ENCODE results near the gene PADI2. TPM values are rescaled to one million over a fixed set of nuclear protein-coding genes. Genes with fewer than 3 reads are reported as not detected.
A peak's percentile ranks its signal among the peaks of the same experiment; 100 is the strongest.

PADI2 gene
- total and polyA plus RNA-seq, 2 experiments from 2014 or later, result 1.7 to 4.3 TPM

- Mint-ChIP-seq H3K9me3 (no peaks in the 10 kb centered on the region), H3K27me3 (ENCODE audit: insufficient read depth, low read depth, poor library complexity) (peaks cover 9% of the 10 kb centered on the region), H3K36me3 (ENCODE audit: low read depth) (no peaks in the 10 kb centered on the region), H3K4me1 (peaks cover 6% of the 10 kb centered on the region), H3K4me3 (no peak overlapping the region), H3K27ac (no peak overlapping the region)
- H3F3A ChIP-seq (replicated peaks; ENCODE audit: low read depth), result no peaks in the 10 kb centered on the region
- H3K27me3 ChIP-seq (ENCODE audit: insufficient read depth), result no peaks in the 10 kb centered on the region
- no peak overlapping the region for H2AFZ ChIP-seq
- no peak overlapping the region for H3K4me2 ChIP-seq
- H3K4me1 ChIP-seq (ENCODE audit: insufficient read depth), result no peaks in the 10 kb centered on the region
- no peaks in the 10 kb centered on the region for H3K79me2 ChIP-seq (replicated peaks; ENCODE audit: insufficient read depth)
- no peak overlapping the region for H3K27ac ChIP-seq (ENCODE audit: low read depth)
- H3K9me2 ChIP-seq (ENCODE audit: insufficient read depth), result no peaks in the 10 kb centered on the region
- ATAC-seq (peak; percentile 87), DNase-seq (ENCODE audit: low spot score) (peak; percentile 41)
- no peak overlapping the region for H3K4me3 ChIP-seq
- TF ChIP-seq CREB1 (CRISPR knock-in tag; IDR thresholded peaks at IDR 0.05; ENCODE audit: low read depth) (no peak), ZNF331 (CRISPR knock-in tag; IDR thresholded peaks at IDR 0.05; ENCODE audit: low read depth) (no peak), POLR2AphosphoS5 (IDR thresholded peaks at IDR 0.05; ENCODE audit: low read depth) (no peak), JUNB (IDR thresholded peaks at IDR 0.05; ENCODE audit: unreplicated experiment) (no peak), STAT1 (IDR thresholded peaks at IDR 0.05; ENCODE audit: unreplicated experiment) (no peak), ZNF462 (CRISPR knock-in tag; IDR thresholded peaks at IDR 0.05) (no peak), CTCF (conservative IDR thresholded peaks at IDR 0.05; ENCODE audit: low read depth in 2 of 2) (no peak), NANOG (IDR thresholded peaks at IDR 0.05; ENCODE audit: borderline replicate concordance) (no peak), ETS1 (IDR thresholded peaks at IDR 0.05) (no peak), EZH2 (IDR thresholded peaks at IDR 0.05; ENCODE audit: low read depth, unreplicated experiment) (no peak), ZNF114 (CRISPR knock-in tag; IDR thresholded peaks at IDR 0.05) (no peak), EZH2phosphoT487 (IDR thresholded peaks at IDR 0.05; ENCODE audit: unreplicated experiment) (no peak), REST (IDR thresholded peaks at IDR 0.05; ENCODE audit: unreplicated experiment) (no peak)
- H3K36me3 ChIP-seq (ENCODE audit: insufficient read depth), result no peaks in the 10 kb centered on the region
- no peaks in the 10 kb centered on the region for H4K20me1 ChIP-seq (replicated peaks; ENCODE audit: insufficient read depth)
These were observed 48.0 kb upstream of the PADI2 start for GRCh38 chr1:17167041-17167785.
